Fibroblast of skin of back (primary cell): Measurements from ENCODE around the gene ACTG2.
"Not testable (repeated sequence)": the region's sequence is repeated elsewhere in the genome, so short reads cannot be mapped to it uniquely, and the experiment has no call there.

ENCODE experiments used
- DNase-seq: peaks from one replicate; pipeline ENCODE4 v3.0.0-alpha.2; 2013

Gene ACTG2

DNA sequence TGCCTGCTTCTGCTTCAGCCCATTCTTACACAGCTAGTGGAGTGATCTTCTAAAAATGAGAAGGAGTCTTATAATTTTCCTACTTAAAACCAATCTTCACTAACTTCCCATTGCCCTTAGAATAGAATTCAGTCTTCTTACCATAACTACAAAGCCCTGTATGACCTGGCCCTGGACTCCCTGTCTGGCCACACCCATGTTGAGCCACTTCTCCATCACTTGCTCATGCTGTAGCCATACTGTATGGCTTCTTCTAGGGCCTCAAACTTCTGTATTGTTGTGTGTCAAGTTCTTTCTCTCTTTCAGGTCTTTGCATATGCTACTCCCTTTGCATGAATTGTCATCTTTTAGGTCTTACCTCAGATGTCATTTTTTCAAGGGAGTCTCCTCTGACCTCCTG lies 45.1 kb downstream of the ACTG2 start:
- DNase-seq = no peak

DNA sequence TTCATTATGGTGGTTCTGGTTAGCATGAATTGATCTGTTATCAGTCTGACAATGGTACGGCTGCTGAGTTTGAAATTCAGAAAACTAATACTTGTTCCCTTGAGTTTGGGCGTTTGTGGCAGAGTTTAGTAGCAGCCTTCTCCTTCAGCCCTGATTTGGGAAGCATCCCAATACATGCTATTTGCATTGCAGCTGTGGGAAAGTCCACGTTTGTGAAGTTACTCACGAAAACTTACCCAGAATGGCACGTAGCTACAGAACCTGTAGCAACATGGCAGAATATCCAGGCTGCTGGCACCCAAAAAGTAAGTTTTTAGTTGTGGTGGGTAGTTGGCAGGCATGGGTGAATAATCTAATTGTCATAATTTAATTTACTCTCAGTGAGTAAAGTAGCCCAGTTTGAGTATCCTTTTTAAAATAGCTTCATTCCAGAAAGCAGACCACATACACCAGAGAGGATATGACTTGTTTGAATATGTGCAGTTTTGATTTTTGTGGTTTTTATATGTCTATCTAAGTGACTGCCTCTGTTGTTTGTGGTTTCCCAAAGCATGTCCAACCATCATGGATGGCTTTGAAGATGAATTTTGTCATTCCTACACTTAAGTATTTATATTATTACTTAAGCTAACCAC lies 46.0 kb downstream of the ACTG2 start:
- DNase-seq = peak; percentile 85

DNA sequence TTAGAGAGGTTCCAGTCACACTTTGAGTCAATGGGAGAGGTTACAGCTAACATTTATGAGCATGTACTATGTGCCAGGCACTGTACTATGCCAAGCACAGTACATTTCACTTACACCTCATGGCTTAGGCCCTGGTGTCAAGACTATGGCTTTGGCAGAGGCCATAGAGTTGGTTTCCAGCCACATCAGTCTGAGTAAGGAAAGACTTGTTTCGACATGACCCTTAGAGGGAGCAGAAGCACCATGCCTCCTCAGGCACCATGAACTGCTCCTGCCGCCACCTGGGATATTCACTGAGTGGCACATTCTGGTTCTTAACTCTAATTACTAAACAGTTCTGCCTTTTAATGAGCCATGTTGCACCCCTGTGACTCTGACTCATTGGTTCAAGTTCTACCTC lies 46.6 kb downstream of the ACTG2 start:
- DNase-seq = peak; percentile 21

DNA sequence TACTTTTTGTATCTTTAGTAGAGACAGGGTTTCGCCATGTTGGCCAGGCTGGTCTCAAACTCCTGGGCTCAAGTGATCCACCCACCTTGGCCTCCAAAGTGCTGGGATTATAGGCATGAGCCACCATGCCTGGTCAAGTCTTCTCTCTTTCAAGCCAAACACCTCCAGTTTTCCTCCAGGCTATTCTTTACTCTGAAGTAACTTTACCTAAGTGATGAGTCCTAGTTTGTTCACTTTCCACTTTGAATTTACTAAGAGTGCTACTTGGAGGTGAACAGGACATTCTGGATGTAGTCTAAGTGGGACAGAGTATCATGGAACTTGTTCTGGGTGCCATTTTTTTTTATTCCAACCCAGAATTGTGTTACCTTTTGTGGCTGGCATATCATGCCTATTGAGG lies 47.3 kb downstream of the ACTG2 start:
- not testable (repeated sequence) for DNase-seq

- no peak for DNase-seq
Measured at GRCh38 chr2:73942664-73943063, 49.9 kb downstream of the ACTG2 start.

DNA sequence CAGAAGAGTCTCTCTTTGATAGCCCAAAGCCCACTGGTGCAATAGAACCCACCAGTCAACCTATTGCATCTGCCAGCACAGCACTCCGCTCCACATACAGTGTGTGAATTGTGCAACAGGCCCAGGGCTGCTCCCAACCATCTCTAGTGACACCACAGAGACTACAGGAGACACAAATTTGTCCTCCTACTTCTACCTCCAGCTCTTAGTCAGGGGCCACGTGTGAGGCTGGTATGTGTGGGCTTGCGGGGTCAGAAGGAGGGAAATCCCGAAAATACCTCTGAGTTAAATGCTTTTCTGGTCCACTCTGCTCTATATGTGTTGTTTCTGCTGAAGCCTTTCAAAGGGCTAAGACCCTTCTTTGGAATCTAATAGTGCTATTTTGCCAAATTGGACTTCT lies 51.9 kb downstream of the ACTG2 start:
- no peak for DNase-seq

DNA sequence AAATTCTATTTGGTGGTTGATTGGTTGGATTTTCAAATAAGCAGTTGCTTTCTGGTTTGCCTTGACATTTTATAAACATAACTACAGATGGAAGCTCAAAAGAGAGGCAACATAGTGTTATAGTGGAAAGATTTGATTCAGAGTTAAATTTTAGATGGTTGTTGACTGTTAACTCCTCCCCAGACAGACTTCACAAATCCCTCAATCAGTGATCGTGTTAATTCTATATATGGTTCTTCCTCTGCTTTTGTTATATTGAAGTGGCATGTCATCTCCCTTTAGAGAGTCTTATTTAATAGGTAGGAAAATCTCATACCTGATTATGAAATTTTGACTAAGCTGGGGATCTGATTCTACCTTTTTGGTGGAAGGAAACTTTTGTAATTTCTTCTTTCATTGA lies 53.4 kb downstream of the ACTG2 start:
- DNase-seq = no peak

GRCh38 chr2:73946666-73947065 lies 53.9 kb downstream of the ACTG2 start:
- DNase-seq = no peak

DNA sequence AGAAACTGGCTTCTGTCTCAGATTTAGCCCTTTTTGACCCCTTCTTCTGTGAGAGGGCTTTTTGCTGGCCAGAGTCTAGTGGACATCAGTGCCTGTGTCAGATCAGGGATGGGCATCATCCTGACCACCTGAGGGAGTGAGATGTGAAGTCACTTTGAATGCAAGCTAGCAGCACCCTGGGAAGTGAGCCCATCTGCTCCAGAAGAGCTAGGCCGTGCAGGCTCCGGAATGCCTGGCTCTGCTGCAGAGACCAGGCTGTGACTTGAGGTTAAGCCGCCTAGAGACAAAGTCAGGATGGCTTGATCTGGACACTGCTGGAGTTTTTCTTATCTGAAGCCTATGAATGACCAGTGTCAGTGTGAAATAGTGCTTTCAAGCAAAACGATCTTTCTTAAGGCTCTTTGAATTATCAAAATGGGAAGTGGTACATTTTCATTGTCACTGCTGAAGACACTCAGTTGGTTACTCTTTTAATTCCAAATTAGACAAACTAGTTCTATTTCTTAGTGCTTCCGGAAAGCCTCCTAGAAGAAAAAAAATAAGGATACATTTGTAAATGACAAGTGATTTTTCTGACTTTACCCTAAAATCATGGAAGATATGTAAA lies 54.7 kb downstream of the ACTG2 start:
- no peak for DNase-seq

DNA sequence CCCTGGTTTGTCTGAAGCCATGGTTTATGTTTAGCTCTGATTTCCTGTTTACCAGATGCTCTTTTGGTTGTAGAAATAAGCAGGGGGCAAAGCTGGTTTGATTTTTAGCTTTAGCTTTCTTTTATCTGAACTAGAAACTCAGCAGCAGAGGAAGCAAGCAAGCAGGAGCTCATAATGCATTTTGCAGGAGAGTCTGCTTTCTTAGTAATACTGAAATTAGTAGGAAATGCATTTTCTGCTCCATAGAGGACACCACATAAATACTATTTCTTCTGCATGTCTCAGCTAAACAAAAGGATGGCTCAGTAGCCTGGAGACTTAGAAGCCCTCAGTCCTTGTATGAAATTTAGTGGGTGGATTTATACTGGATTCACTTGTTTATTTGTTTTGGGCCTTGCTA lies 57.0 kb downstream of the ACTG2 start:
- no peak for DNase-seq

DNA sequence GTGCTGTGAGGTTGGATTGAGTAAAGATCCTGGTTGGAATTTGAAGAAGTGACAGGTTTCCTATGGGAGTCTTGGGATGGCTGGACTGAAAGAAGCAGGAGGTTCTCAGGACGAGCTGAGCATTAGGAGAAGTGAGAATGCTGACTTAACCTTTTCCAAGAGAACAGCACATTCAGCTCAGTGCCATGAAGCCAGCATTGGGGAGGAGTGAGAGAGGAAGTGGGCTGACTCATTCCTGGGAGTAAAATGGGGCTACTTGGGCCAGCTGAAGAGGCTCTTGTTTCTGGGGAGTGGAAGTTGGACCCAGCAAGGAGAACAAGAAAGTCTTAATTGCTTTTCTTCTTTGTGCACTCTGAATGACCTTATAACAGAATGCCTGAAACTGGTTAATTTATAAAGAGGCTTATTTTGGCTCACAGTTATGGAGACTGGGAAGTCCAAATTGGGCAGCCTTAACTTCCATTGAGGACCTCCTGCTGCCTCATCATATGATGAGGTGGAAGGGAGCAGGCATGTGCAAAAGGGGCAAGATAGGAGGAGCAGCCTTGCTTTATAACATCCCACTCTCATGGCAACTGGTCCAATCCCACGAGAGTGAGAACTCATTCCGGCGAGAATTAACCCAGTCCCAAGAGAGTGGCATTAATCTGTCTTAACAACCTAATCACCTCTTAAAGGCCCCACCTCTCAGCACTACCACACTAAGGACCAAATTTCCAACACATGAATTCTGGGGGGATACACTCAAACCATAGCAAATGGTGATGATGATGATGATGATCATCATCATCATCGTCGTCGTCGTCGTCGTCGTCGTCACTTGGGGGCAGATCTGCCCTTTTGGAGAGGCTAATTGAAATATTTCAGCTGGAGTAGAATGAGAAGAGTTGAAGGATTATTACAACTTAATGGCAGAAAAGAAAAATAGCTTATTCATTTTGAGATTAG lies 60.0 kb downstream of the ACTG2 start:
- peak; percentile 34 for DNase-seq

DNA sequence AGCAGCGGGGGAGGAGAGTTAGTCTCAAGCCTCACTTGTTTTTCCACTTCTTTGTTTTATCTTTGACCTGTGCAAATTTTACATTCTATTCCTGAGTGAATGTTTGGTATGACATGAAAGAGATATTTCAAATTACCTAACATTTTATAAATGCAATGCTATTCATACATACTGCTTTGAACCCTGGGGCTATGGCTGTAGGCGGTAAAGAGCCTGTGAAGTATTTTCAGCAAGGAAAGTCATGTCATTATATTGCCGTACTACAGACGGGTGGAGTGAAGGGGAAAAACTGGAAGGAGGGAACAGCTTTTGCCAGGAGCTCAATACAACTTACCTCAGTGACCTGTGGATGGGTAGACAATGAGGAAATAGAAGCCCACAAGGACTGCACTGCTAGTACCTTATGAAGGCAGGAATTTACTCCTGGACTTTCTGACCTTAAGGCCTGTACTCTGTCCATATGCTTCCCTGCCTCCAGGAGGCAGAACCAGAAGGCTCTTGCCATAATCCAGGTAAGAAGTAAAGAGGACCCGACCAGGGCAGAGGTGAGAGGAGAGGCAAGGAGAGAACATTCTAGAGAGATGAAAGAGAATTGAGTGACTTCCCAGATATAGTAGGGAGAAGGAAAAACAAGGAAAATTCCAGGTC lies 63.5 kb downstream of the ACTG2 start:
- no peak for DNase-seq

- no peak for DNase-seq
Measured at GRCh38 chr2:73961274-73961673, 68.5 kb downstream of the ACTG2 start.

- no peak for DNase-seq
Measured at GRCh38 chr2:73961823-73962615, 69.2 kb downstream of the ACTG2 start.

DNA sequence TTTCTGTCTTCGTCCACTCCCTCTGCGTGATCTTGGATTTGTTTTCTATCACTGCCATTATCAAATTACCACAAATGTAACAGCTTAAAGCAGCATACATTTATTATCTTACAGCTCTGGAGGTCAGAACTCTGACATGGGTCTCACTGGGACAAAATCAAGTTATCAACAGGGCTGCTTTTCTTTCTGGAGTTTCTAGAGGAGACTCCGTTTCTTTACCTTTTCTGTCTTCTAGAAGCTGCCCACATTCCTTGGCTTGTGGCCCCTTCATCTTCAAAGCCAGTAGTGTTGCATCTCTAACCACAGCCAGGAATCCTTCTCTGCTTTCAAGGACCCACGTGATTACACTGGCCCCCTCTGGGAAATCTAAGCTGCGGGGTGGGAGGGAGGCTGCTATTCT lies 70.0 kb downstream of the ACTG2 start:
- DNase-seq = no peak

GRCh38 chr2:73963385-73964120 lies 70.7 kb downstream of the ACTG2 start:
- DNase-seq = no peak

- no peak for DNase-seq
Measured at GRCh38 chr2:73964223-73964622, 71.4 kb downstream of the ACTG2 start.

GRCh38 chr2:73965053-73965452 lies 72.2 kb downstream of the ACTG2 start:
- no peak for DNase-seq

GRCh38 chr2:73968357-73968937 lies 75.6 kb downstream of the ACTG2 start:
- DNase-seq = no peak

GRCh38 chr2:73969356-73969755 lies 76.5 kb downstream of the ACTG2 start:
- DNase-seq = no peak
